HEK293T (cell line): ENCODE measurements around the gene SLC36A3.

ENCODE experiments used
- ARNT ChIP-seq: fragments of 450-650 bp; IDR thresholded peaks from 2 replicates; pipeline ENCODE4 v1.6.1; 2017; ENCODE audit warnings: mild to moderate bottlenecking
- BHLHE40 ChIP-seq: fragments of 450-650 bp; IDR thresholded peaks from 2 replicates; pipeline ENCODE4 v1.6.1; 2016; ENCODE audit warnings: mild to moderate bottlenecking, moderate library complexity, borderline replicate concordance
- CTBP1 ChIP-seq: fragments of 450-650 bp; IDR thresholded peaks from 2 replicates; pipeline ENCODE4 v1.6.1; 2016; ENCODE audit warnings: borderline replicate concordance
- ELF4 ChIP-seq: fragments of 450-650 bp; IDR thresholded peaks from 2 replicates; pipeline ENCODE4 v1.6.1; 2017; ENCODE audit warnings: antibody characterized with exemption
- FOXA1 ChIP-seq: fragments of 450-650 bp; IDR thresholded peaks from 2 replicates; pipeline ENCODE4 v1.6.1; 2016; ENCODE audit warnings: mild to moderate bottlenecking
- FOXK2 ChIP-seq: fragments of 450-650 bp; IDR thresholded peaks from 2 replicates; pipeline ENCODE4 v1.6.1; 2016; ENCODE audit warnings: mild to moderate bottlenecking
- FOXM1 ChIP-seq: fragments of 450-650 bp; IDR thresholded peaks from 2 replicates; pipeline ENCODE4 v1.6.1; 2017; ENCODE audit warnings: mild to moderate bottlenecking, borderline replicate concordance
- HDGF ChIP-seq: fragments of 450-650 bp; IDR thresholded peaks from 2 replicates; pipeline ENCODE4 v1.6.1; 2017; ENCODE audit warnings: antibody characterized with exemption, borderline replicate concordance
- NFRKB ChIP-seq: fragments of 450-650 bp; IDR thresholded peaks from 2 replicates; pipeline ENCODE4 v1.6.1; 2016; ENCODE audit warnings: mild to moderate bottlenecking, moderate library complexity
- SP1 ChIP-seq: fragments of 450-650 bp; IDR thresholded peaks from 2 replicates; pipeline ENCODE4 v1.6.1; 2017
- SUZ12 ChIP-seq: fragments of 450-650 bp; IDR thresholded peaks from 2 replicates; pipeline ENCODE4 v1.6.1; 2016; ENCODE audit warnings: mild to moderate bottlenecking
- TARDBP ChIP-seq: fragments of 450-650 bp; IDR thresholded peaks from 2 replicates; pipeline ENCODE4 v1.6.1; 2016
- TF ChIP-seq, protein P1 (sequence below): fragments of 450-650 bp; IDR thresholded peaks from 2 replicates; pipeline ENCODE4 v1.6.1; 2016

DNA sequence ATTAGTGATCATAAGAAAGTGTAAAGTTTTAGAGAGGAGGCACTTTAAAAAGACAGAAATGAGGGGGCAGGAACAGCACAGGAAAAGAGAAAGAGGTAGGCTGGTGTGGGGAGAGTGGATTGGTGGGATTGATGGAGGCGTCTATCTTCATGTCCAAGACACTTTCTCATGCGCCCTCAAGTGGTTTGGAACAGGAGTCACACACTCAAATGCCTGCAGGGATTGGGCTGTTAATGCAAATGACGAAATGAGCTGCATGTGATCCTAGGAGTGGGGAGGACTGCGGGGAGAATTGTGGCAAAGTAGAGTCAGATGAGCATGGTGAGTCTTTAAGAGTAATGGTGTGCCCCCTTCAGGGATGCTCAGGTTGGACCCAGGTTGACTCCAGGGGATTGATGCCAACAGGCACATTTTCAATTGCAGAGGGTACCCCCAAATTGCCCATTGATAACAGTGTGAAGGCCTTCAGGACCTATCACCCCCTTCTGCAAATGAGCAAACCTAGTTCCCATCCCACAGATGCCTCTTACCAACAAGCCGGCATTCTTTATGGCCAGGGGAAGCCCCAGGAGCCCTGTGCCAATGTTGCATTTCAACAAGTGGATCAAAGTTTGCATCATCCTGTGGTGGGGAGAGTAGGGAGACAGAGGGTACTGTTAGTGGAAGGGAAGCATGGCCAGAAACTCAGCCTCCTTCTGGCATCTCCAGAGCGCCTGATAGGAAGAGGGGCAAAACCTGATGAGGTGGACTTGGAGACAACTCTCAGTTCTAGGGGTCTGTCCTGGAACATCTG, 5.3 kb downstream of the SLC36A3 start:
- TF ChIP-seq FOXK2 (no peak), SP1 (no peak), CTBP1 (no peak), FOXM1 (no peak), BHLHE40 (no peak), NFRKB (no peak), SUZ12 (no peak), TARDBP (no peak), ELF4 (no peak), HDGF (no peak), FOXA1 (no peak), ARNT (no peak)
- TF ChIP-seq, protein P1, sequence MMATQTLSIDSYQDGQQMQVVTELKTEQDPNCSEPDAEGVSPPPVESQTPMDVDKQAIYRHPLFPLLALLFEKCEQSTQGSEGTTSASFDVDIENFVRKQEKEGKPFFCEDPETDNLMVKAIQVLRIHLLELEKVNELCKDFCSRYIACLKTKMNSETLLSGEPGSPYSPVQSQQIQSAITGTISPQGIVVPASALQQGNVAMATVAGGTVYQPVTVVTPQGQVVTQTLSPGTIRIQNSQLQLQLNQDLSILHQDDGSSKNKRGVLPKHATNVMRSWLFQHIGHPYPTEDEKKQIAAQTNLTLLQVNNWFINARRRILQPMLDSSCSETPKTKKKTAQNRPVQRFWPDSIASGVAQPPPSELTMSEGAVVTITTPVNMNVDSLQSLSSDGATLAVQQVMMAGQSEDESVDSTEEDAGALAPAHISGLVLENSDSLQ, result no peak
